Renal cortex interstitium (tissue), 11 donors: ENCODE data around the gene PTPRQ. TPM values are rescaled to one million over a fixed set of nuclear protein-coding genes. Genes with fewer than 3 reads are reported as not detected.

Experiments
- DNase-seq, 11 donors: peaks; one replicate each; pipeline ENCODE4 v3.0.0-alpha.2; 2013; ENCODE audit warnings: low read depth in 9 of 11, low spot score in 4 of 11; ENCODE audit errors: extremely low read depth in 1 of 11
- polyA plus RNA-seq, 3 donors: library from polyadenylated mRNA; unstranded; fragments of 120-200 nt; gene quantifications; one replicate each; pipeline ENCODE4 v1.2.1, GENCODE V29; 2013; ENCODE audit not compliant: insufficient read length in 3 of 3

Gene PTPRQ
- polyA plus RNA-seq, 3 donors: 18.8 to 28.0 (median 21.3) TPM

DNA sequence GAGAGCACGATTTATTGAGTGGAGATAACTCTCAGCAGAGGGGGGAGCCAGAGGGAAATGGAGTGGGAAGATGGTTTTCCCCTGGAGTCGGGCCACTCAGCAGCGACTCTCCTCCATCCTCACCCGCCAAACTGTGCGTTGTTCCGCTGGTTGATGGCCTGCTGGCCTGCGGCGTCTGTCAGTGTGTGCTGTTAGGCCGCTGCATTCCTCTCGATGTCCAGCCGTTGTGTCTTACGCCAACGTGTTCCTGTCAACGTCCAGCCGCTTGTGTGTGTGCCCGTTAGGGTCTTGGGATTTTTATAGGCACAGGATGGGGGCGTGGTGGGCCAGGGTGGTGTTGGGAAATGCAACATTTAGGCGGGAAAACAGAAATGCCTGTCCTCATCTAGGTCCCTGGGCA lies 69.2 kb downstream of the PTPRQ start:
- DNase-seq: no peak

GRCh38 chr12:80517655-80518054 lies 73.6 kb downstream of the PTPRQ start:
- no peak for DNase-seq

DNA sequence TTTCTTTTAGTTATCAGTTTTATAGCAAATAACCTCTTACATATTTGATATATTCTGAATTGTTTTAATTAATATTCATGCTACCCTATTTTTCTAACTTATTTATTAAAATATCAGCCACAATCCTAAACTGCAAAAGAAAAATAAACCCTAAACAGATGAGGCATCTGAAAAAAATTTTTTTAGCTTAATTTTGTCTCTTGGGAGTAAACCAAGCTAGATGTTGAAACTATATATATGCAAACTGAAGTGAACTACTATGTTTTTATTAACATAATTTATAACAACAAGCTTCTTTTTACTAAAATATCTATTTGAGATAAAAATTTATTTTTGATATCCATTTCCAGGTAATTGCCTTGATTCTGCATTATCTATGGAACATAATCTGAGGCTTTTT lies 87.6 kb downstream of the PTPRQ start:
- no peak for DNase-seq

DNA sequence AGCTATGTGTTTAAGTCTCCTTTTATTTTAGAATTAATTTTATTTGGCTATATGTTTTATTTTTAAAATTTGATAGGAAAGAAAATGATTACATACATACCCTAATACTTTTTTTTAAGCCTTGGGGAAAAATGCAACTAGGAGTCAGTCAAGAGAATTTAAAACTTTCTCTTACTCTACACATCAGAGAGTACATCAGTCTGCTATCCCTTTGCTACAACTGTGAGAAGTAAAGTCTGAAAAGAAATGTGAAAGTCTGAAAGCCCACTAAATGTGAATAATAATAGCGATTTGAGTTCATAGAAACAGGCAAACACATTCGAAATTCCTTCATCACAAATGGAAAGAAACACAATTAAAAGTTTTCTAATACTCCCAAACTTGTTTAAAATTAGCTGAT lies 95.0 kb downstream of the PTPRQ start:
- DNase-seq: no peak

DNA sequence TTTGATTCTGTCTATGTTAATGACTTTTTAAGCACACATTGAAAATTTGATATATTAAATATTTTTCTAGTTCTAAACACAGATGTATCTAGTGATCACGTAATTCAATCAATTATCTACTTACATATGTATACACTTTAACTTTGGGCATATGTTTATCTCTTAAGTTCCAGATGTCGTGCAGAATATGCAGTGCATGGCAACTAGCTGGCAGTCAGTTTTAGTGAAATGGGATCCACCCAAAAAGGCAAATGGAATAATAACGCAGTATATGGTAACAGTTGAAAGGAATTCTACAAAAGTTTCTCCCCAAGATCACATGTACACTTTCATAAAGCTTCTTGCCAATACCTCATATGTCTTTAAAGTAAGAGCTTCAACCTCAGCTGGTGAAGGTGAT lies 105.3 kb downstream of the PTPRQ start:
- DNase-seq: no peak

DNA sequence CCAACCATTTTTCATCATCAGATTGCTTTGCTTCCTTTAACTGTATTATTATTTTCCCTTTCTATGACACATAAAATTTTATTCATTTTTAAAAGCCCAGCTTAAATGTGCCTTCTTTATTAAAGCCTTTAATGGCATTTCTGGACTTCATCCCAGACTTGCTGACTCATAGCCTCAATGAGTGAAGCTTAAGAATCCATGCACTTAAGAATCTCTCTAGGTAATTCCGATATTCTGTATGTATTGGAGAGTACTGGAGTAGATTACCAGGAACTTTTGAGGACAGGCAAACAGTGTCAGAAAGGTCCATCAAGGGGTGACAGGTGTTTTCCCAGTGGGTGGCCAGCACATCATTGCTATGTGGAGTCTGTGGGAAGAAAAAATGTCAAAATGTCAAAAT lies 107.9 kb downstream of the PTPRQ start:
- DNase-seq: peak in 2 of 11 donors; percentile 7 to 10

DNA sequence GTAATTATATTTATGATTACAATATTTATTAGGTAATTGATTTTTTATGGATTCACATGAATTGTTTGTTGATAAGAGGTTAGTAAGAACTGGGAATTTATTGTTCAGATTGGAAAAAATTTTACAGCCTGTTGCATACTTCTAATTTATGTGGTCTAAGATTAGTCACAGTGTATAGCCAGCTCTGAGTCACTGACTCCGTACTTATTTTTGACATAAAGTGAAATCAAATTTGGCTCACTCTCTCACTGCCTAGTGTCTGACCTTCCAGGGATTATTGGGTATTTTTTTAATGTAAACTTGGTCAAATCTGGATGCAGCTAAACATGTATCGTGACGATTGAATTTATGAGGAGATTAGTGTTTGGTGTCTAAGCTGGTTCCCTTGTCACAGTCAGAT lies 109.3 kb downstream of the PTPRQ start:
- DNase-seq: no peak

- no peak for DNase-seq
Measured at GRCh38 chr12:80556566-80556965, 112.5 kb downstream of the PTPRQ start.

GRCh38 chr12:80559766-80560165 lies 115.7 kb downstream of the PTPRQ start:
- DNase-seq: no peak

DNA sequence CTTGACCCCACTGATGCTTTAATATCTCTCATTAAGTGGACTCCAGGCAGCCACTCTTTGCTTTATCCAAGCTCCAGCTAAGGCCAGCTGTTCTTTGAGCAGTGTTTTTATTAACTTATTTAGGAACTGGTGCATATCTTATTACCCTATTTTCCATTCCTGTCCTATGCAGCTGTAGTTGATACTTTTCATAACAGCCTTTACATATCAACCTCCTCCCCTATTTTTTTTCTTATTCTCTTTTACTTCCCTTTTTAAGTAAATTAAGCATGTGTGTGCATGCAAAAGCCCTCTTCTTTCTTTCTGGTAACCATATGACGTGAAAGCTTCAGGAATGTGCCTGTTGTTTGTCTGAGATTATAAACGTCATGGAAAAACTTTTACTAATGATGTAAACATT lies 121.2 kb downstream of the PTPRQ start:
- peak; percentile 19 to 71 (median 49) for DNase-seq

GRCh38 chr12:80567401-80567800 lies 123.4 kb downstream of the PTPRQ start:
- no peak for DNase-seq

- no peak for DNase-seq
Measured at GRCh38 chr12:80576641-80577418, 132.8 kb downstream of the PTPRQ start.

DNA sequence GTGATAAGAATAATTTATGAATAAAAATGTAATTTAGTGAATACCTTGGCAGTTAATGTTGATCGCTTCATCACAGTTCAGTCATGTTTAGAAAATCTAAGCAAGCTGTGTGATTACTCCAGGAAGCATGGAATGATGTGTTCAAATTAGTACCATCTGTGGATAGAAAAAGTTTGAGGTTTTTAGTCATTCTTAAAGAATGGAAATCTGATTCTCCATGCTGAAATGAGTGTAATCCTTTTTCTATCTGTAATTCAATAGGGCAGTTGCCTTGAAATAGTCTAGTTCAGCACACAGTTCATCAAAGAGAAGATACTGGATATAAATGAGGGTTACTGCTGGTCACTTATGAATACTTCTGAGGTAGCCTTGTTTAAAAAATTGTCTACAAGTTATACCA lies 136.2 kb downstream of the PTPRQ start:
- DNase-seq: no peak

GRCh38 chr12:80581783-80582182 lies 137.7 kb downstream of the PTPRQ start:
- no peak for DNase-seq

GRCh38 chr12:80582431-80582830 lies 138.4 kb downstream of the PTPRQ start:
- no peak for DNase-seq

GRCh38 chr12:80589077-80589476 lies 145.0 kb downstream of the PTPRQ start:
- peak in 1 of 11 donors; percentile 14 for DNase-seq

DNA sequence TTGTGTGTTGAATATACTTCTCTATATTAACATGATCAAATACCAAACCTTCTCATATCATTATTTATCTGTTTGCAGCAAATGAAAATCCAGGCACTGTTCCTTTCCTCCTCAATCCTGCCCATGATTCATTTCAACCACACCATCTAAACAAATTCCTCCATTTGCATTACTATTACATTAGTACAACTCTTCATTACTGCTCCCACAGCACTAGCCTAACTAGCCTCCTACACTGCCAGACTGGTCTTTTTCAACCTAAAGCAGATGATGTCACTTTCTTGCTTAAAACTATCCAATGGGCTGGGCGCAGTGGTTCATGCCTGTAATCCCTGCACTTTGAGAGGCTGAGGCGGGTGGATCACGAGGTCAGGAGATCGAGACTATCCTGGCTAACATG lies 146.1 kb downstream of the PTPRQ start:
- DNase-seq: no peak

DNA sequence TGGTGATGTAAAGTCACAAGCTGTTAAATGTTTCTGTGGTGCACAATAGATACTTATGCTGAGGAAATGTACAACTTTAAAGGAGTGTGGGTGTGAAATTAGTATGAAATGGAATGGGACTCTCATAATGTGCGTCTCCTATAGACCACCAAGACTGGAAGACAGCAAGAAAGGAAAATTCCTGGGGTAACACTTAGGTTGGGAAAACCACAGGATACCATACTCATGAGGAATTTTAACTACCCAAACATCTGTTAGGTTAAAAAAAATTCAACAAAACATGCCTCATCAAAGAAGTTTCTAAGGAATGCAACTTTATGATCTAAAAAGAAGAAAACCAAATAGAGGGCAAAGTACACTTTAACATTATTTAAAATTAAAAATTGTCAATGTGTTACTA lies 149.7 kb downstream of the PTPRQ start:
- no peak for DNase-seq

- DNase-seq: no peak
Measured at GRCh38 chr12:80596509-80596908, 152.5 kb downstream of the PTPRQ start.

DNA sequence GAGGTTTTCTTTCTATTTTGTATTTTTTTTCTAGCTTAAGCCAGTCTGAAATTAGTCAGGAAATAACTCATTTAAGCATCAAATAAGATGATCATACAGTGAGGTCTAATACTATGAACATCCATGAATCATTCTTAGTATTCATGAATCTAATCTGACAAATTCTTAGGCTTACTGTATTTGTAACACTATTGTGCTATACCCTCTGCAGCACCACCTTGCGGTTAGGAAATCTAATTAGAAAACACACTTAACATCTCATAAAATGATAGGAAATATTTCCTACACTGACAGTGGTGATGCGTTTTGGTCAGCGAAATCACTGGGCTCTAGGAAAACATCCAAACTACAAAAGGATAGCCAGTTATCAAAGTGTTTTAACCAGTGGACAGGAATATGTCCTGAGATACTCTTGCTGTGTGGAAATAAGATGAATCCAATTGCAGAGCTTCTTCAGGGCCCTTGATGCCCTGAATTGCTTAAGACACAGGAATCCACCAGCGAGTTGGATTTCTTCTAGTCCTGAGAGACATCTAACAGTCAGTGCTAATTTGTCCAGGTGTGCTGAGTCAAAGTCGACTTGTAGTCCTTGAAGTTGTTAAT lies 154.1 kb downstream of the PTPRQ start:
- DNase-seq: peak in 1 of 11 donors; percentile 12

- DNase-seq: no peak
Measured at GRCh38 chr12:80602455-80602854, 158.4 kb downstream of the PTPRQ start.
